Stimulated activated CD4-positive, alpha-beta T cell treated with anti-CD3 and anti-CD28 coated beads, Interleukin-4, amount 100 ng/mL, for 48 hours (primary cell): ENCODE results near the gene FBXL4.

Source experiments
- DNase-seq, 2 donors: peaks; one replicate each; pipeline ENCODE4 v3.0.0-alpha.2; 2020; ENCODE audit warnings: low read depth in 2 of 2

The FBXL4 gene

GRCh38 chr6:98838975-98839374 lies 108.8 kb downstream of the FBXL4 start:
- DNase-seq = no peak

- DNase-seq = no peak
Measured at GRCh38 chr6:98838032-98838431, 109.7 kb downstream of the FBXL4 start.

- no peak for DNase-seq
Measured at GRCh38 chr6:98836962-98837944, 110.5 kb downstream of the FBXL4 start.

GRCh38 chr6:98836025-98836961 lies 111.5 kb downstream of the FBXL4 start:
- no peak for DNase-seq

GRCh38 chr6:98835149-98836024 lies 112.4 kb downstream of the FBXL4 start:
- DNase-seq = no peak

GRCh38 chr6:98834060-98835031 lies 113.4 kb downstream of the FBXL4 start, which contains the start of gene POU3F2:
Gene POU3F2, plus strand, starts transcription at chr6:98834574. Its CDS starts 300 bp downstream, at chr6:98834874.
- peak; percentile 53 to 69 for DNase-seq

GRCh38 chr6:98833307-98834059 lies 114.3 kb downstream of the FBXL4 start:
- DNase-seq = no peak

GRCh38 chr6:98833057-98833306 lies 114.8 kb downstream of the FBXL4 start:
- no peak for DNase-seq

- DNase-seq = no peak
Measured at GRCh38 chr6:98832284-98833056, 115.3 kb downstream of the FBXL4 start.

- DNase-seq = no peak
Measured at GRCh38 chr6:98831959-98832283, 115.8 kb downstream of the FBXL4 start.

GRCh38 chr6:98831057-98831958 lies 116.4 kb downstream of the FBXL4 start:
- no peak for DNase-seq

- no peak for DNase-seq
Measured at GRCh38 chr6:98830146-98830545, 117.6 kb downstream of the FBXL4 start.

- no peak for DNase-seq
Measured at GRCh38 chr6:98828941-98829411, 118.8 kb downstream of the FBXL4 start.

- DNase-seq = no peak
Measured at GRCh38 chr6:98828211-98828788, 119.4 kb downstream of the FBXL4 start.

- DNase-seq = no peak
Measured at GRCh38 chr6:98827295-98828159, 120.2 kb downstream of the FBXL4 start.

GRCh38 chr6:98825600-98826230 lies 122.0 kb downstream of the FBXL4 start:
- no peak for DNase-seq
